Choroid plexus epithelial cell (primary cell): Measurements from ENCODE around the gene EGF.

Experiments used
- DNase-seq: peaks from one replicate; pipeline ENCODE4 v3.0.0-alpha.2; 2010; ENCODE audit warnings: low read depth
- H3K4me3 ChIP-seq: 2 replicates; pipeline ENCODE4 v1.5.1; 2011; ENCODE audit warnings: low read depth, mild to moderate bottlenecking, control low read depth, low read length, moderate library complexity
- TF ChIP-seq, protein P1 (sequence below): conservative IDR thresholded peaks from 2 replicates; pipeline ENCODE4 v1.5.1; 2011; ENCODE audit warnings: low read depth, mild to moderate bottlenecking, control low read depth, inconsistent platforms, low read length, moderate library complexity

EGF gene

DNA sequence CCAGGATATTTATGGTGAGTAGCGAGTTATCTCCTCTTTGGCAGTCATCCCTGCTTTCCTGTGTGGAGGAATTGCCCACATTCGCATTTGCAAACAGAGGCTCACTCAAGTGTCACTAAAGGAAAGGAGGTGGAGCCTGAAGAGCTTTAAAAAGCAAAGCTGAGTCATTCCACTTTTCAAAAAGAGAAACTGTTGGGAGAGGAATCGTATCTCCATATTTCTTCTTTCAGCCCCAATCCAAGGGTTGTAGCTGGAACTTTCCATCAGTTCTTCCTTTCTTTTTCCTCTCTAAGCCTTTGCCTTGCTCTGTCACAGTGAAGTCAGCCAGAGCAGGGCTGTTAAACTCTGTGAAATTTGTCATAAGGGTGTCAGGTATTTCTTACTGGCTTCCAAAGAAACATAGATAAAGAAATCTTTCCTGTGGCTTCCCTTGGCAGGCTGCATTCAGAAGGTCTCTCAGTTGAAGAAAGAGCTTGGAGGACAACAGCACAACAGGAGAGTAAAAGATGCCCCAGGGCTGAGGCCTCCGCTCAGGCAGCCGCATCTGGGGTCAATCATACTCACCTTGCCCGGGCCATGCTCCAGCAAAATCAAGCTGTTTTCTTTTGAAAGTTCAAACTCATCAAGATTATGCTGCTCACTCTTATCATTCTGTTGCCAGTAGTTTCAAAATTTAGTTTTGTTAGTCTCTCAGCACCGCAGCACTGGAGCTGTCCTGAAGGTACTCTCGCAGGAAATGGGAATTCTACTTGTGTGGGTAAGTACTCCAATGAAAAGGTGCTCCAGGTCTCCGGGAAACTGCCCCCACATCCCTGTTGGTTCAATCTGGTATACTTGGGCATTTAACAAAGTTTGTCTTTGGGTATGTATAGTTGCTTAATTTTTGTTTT lies at the start of gene EGF:
TSS of gene EGF (plus strand) at position 178 of the 890 bp plus-strand sequence. CDS start at position 631, 453 bp downstream.
- TF ChIP-seq, protein P1, sequence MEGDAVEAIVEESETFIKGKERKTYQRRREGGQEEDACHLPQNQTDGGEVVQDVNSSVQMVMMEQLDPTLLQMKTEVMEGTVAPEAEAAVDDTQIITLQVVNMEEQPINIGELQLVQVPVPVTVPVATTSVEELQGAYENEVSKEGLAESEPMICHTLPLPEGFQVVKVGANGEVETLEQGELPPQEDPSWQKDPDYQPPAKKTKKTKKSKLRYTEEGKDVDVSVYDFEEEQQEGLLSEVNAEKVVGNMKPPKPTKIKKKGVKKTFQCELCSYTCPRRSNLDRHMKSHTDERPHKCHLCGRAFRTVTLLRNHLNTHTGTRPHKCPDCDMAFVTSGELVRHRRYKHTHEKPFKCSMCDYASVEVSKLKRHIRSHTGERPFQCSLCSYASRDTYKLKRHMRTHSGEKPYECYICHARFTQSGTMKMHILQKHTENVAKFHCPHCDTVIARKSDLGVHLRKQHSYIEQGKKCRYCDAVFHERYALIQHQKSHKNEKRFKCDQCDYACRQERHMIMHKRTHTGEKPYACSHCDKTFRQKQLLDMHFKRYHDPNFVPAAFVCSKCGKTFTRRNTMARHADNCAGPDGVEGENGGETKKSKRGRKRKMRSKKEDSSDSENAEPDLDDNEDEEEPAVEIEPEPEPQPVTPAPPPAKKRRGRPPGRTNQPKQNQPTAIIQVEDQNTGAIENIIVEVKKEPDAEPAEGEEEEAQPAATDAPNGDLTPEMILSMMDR: no peak
- peak; percentile 49 for DNase-seq
- H3K4me3 ChIP-seq: no peak within 1 kb of the TSS

DNA sequence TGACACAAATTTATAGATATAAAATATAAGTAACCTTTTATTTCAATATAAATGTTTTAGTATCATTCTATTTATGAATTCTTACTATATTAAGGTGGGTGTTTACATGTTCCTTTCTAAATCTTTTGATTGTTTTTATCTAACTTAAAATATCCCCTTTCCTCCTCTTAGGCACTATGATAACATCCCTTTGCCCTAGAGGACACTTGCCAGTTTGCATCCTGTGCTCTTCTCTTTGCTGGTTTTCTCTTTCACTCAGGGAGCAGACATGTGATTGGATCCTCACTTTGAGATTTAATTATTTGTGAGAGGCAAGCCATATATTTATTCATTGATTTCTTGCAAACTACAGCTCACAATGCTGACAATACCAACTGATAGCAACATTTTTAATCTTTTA lies 48.5 kb upstream of the EGF start:
- no peak overlapping the region for H3K4me3 ChIP-seq
- no peak for DNase-seq
- TF ChIP-seq, protein P1: peak; percentile 8

DNA sequence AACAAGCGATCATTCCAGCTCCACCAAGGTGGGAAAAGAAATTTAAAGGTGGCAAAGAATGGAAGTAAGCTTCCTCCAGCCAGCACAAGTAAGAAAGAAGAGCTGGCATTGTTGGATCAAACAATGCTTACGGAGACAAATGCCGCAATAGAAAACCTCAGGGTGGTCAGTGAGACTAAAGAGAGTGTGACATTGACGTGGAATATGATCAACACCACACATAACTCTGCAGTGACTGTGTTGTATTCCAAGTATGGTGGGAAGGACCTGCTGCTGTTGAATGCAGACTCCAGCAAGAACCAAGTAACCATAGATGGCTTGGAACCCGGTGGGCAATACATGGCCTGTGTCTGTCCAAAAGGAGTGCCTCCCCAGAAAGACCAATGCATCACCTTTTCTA lies 42.6 kb upstream of the EGF start:
- H3K4me3 ChIP-seq: no peak overlapping the region
- DNase-seq: no peak
- TF ChIP-seq, protein P1: no peak

DNA sequence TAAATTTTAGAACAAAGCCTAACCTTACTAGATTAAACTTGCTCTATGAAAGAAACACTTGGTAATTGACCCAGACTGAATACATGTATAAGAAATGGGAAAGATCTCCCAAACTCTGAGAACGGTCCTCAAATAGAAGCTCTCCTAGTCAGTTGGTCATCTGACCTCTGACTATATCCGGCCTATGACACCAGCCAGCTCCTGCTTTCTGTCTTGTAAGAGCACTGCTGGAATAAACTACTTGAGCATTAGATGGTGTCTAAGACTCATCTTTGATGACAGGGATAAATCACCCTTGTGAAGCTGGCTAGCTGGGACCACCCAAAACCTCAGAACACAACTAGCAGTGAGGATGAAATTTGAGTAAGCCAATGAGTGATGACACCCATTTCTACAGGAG lies 40.6 kb upstream of the EGF start:
- TF ChIP-seq, protein P1: no peak
- no peak for DNase-seq
- no peak overlapping the region for H3K4me3 ChIP-seq

DNA sequence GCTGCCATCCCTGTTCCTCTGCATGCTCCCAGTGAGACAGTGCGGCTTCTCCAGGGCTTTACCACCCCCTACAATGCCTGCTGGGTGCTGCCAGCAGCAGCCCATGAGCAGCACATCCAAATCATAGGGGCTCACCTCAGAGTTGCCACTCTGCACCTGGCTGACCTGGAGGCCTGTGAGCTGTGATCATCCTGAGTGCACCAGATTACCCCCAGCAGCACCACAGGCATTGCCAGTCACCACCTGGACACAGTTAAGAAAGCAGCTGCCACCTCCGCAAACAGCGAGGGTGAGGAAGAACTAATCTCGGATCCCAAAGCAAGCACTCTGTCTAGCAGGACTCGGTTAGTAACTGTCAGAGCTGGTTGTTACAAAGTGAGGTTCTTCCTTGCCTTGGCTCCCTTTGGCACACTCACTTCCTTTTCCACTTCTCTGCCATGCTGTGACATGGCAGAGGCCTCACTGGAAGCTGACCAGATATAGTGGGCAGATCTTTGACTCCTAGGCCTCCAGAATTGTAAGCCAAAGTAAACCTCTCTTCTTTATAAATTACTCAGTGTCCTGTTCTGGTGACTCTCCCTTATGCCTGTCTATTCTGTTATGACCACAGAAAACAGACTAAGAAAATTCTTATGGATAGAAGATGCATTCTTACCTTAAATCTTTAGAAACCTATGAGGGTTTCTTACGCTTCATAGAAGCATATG lies 39.6 kb upstream of the EGF start:
- TF ChIP-seq, protein P1: no peak
- H3K4me3 ChIP-seq: no peak overlapping the region
- no peak for DNase-seq

DNA sequence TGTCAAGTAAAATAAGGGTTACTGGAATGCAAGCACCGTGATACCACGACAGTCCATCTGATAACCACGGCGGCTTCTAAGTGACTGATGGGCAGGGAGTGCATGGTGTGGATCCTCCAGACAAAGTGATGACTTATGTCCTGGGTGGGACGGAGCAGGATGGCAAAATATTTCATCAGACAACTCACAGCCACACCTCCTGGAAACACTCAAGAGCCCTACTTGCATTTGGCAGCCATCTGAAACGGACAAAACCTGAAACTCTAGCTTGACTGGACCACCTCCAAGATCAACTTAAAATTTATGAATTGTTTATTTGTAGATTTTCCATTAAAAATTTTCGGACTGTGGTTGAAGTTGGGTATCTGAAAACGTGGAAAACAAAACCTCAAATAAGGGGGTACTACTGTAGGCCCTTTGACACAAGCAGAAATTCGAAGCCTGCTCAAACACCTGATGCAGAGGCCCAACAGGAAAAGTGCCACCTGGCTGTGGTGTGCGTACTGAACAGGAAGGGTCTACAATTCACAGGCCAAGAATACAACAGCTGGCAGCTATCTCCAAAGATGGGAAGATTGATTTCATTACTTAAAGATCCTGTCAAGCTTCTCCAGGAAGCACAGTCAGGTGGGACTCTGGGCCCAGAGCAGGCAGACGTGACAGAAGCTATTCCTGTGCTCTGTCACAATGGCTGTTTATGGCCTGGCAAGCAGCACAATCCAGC lies 38.7 kb upstream of the EGF start:
- no peak overlapping the region for H3K4me3 ChIP-seq
- DNase-seq: peak; percentile 4
- TF ChIP-seq, protein P1: no peak
